NCI-H1092 (cell line): ENCODE measurements around the gene SIMC1.
"Not testable (repeated sequence)": the region's sequence is repeated elsewhere in the genome, so short reads cannot be mapped to it uniquely, and the experiment has no call there.

Experiments used
- DNase-seq: peaks from one replicate; lab custom pipeline; 2025; lab: John Stamatoyannopoulos, UW

SIMC1 gene

DNA sequence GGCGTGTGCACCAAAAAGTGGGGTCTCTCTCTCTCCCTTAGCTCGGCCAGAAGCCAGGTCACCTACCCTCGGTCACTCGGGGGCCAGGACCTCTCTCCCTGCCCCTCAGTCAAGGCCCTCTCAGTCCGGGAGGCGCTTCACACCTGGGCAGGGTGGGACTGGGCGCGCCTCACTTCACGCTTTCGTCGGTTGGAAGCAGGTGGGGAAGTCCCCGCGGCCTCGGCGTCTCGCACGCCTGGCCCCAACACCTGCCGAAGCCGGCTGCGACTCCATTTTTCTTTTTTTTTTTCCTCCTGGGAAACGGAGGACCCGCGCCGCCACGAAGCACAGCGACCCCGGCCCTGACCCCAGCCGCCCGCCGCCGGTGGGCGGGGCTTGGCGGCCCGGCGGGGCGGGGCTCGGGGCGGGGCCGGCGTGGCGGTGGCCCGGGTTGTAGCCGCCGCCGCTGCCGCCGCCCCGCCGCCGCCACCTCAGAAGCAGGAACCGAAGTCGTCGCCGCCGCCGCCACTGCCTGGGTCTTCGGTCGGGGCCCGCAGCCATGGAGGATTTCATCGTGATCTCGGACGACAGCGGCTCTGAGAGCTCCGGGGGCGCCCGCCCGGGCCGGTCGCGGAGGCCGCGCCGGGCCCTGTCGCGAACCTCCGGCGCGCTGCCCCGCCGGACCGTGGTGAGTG lies at the start of gene SIMC1:
TSS of gene SIMC1 (plus strand) at position 454 of the 674 bp plus-strand sequence. CDS start at position 539, 85 bp downstream.
- not testable (repeated sequence) for DNase-seq

DNA sequence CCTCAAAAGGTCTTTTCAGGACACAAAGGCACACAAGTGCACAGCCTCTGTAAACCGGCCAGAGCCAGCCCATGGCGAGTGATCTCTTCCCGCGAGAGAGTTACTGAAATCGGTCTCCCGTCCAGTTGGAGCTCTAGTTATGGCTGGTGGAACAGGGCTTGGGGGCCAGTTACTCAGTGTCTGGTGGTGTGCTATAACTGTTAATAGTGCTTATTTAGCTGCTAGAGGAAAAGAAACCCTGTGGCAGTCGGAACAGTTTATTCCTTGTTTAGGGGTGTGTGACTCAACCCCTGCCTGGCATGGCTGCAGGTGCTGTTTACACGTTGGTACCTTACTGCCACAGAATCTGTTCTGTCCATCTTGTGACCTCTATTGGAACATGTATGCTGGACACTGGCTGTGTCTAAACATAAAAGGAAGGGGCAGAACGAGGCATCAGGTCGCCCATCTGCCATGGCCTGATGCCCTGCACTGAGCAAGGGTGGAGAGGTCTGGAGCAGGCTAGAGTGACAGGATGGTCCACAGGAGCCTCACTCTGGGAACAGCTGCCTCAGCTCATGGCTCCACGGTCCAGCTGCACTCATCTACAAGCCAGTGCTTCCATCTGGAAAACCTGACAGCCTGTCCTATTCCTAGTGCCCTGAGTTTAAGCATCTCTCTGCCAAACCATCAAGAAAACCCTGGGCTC lies 49.6 kb upstream of the SIMC1 start:
- DNase-seq, result no peak

DNA sequence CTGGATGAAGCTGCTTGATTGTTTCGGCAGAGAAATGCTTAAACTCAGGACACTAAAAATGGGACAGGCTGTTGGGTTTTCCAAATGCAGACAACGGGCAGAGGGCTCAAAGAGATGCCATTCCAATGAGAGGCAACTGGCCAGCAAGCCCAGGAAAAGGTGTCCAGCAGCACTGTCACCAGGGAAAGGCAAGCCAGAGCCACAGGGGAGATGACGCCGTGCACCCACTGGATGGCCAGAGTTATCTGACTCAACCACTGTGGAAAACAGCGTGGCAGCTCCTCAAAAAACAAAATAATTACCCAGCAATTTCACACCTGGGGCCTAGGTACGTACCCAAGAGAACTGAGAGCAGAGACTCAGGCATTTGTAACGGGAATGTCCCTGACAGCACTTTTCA lies 48.4 kb upstream of the SIMC1 start:
- no peak for DNase-seq

DNA sequence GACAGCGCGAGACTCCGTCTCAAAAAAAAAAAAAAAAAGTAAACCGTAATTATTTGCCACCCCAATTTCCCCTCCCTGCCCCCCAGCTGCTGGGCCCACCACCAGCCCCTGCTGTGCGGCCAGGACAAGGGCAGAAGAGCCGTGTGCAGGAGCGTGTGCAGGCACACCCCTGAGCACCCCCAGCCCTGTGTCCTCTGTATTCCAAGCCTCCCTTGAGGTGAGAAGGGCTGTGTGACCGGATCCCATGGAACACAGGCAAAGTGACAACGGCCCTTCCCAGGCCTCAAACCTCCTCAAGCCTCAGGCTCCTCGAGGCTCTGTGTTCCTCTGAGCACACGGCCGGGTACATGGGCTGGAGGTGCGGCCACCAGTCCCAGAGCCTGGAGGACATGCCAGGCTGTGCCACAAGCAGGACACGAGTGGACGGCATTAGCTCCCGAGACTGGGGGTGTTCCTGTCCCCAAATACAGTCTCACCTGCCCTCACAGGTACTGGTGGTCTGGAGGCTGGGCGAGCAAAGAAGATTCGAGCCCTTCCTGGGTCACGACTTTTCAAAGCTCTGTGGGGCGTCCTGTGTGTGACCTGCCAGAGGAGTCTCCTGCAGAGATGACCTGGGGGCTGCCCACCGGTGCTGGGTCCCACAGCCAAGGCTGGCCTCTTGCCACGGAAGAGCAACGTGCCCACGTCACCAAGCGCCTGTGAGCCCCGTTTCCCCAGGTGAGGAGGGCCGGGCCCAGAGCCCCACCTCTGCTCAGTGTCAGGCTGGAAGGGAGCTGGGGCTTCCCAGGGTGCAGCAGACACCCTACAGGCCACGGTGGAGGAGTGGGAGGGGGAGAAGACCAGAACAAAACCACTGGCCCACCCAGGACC lies 47.1 kb upstream of the SIMC1 start:
- DNase-seq, result no peak

DNA sequence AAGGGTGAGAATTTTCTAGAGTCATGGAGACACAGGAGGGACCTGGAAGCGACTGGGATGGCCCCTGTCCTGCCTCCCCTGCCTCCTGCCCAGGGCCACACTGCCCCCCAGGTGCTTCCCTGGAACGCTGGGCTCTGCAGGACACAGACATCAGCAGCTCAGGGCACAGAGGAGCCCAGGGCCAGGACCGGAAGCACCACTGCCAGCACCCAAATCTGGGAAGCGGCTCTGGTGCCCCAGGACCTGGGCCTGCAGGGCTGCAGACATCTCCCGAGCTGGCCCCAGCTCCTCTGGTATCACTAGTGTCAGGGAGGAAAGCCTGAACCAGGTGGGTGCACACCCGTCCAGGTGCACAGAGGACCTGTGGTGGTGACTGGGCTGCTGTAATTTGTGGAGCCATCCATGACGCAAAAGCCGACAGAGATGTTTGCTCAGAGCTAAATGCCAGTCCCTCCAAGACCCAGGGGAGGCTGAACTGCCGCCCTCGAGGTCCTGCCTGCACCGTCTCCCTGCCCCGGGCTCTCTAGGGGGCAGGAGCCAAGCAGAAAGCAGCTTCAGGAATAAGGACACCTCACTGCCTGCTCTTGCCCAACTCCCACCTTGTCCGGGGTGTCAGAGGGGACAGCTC lies 46.0 kb upstream of the SIMC1 start:
- no peak for DNase-seq

DNA sequence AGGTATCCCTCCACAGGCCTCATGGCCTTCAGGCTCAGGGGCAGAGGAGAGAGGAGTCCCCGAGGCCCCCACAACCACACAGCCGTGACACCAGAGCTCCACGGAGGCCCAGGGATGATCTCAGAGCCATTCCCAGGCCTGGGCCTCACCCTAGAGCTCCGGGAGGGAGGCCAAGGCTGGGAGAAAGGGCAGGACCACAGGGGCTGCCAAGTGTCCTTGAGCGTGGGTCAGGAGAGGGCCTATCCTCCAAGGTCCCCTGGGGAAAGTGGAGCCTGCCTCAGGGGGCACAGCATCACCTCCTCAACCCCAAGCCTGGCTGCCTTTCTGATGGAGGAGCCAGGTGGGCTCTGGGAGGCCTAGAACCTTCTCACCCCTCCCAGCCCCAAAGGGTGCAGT lies 45.5 kb upstream of the SIMC1 start:
- DNase-seq, result not testable (repeated sequence)

DNA sequence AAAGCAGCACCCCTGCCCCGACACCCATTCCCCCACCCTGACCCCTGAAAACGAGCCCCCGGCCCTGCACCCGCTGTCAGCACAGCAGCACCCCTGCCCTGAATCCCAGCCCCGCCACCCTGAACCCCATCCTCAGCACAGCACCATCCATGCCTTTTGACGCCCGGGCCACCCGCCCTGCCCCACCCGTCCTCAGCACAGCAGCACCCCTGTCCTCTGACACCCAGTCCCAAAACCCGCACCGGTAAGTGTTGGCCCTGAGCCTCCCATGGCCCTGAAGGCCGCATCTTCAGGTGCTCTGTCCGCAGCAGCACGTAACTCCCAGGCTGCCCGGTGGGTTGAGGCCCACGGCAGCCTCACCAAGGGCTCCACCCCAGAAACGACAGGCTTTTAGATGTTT lies 44.6 kb upstream of the SIMC1 start:
- not testable (repeated sequence) for DNase-seq

DNA sequence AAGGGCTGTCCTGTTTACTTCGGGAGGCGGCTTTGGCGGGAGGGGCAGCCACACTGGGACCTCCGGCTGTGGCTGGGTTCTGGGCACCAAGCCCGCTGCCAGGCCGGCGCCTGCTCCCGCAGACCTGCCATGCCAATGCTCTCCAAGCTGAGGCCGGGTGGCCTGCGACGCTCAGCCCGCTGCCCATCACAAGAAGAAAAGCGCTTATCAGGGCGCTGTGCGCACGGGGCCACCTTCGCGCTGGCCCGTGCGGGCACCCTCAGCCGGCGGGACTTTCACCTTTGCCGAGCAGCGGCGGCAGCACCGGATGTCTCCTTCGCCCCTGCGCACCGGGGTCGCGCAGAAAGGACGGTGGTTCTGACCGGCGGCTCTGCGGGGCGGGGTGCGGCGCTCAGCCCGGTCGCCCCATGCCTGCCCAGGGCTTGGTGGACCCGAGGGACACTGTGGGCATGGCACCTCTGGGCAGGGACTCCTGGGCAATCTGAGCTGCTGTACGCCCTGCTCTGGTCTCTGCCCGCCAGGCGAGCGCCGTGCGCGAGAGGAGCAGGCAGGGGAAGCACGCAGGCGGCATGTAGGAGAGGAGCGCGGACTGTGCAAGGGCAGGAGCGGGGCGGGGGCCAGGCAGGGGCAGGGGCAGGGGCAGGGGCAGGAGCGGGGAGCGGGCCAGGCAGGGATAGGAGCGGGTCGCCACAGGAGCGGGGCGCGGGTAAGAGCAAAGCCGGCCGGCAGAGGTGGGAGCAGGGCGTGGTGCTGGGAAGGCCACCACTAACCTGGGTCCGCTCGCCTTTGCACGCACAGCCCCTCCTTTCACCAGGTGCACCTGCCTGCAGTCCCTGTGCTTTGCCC lies 43.8 kb upstream of the SIMC1 start:
- DNase-seq, result not testable (repeated sequence)

DNA sequence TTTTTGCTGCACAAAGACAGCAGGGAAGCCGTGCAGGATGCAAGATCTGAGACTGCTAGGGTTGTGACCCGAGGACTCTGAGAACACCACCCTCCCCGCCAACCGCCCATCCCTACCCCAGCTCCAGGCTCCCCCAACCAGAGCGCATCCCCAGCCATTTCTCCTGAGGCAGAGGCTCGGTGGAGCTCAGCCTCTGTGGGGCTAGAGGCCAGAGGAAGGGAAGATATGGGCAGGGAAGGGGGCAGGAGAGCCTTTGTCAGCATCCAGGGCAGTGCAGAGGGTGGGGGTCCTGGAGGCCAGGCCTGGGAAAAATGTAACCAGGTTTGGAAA lies 43.2 kb upstream of the SIMC1 start:
- DNase-seq, result not testable (repeated sequence)

DNA sequence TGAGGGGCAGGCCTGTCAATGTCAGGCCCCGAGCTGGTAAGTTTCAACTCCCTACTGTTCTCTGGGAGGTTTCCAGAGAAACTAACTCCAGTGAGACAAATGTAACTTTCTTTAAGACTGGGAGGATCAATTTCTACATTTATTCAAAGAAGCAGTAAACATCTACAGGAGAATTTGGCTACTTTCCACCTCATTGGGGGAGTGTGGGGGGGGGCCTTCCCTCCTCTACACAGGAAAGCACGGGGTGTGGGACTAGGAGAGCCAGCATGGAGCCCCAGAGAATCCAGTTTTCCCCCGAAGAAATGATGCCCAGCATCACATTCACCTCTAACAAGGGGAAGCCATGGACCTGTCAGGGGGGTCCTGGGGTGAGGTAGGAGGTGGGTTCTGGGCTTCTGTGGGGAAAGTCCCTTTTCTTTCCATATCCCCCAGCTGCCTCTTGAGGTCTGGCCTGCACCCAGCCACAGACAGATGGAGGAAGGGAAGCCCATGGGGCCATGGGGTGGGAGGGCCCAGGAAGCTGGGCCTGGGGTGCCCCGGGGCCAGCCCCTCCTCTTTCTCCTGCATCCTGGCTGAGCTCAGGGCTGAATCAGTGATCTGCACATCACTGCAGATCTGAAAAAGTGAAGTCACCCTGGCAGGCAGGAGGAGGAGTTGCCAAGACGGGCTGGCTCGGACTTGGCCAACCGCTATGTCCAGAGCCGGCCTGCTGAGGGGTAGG lies 42.6 kb upstream of the SIMC1 start:
- DNase-seq, result not testable (repeated sequence)

DNA sequence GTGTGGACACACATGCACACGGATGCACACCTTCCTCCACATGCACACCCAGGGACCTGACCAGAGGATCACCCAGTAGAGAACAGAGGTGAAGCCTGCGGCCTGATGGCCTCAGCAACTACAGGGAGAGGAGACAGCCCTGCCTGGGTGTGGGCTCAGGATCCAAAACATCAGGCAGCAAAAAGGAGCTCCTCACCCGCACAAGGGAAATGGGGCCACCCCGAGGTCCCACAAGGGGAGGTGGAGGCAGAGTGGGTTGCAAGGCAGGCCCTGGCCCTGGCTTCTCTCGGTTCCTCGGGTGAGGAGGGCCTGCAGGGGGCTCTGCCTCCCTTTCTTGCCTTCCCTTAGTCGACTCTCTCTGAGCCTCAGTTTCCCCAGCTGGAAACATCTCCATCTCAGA lies 41.4 kb upstream of the SIMC1 start:
- not testable (repeated sequence) for DNase-seq

DNA sequence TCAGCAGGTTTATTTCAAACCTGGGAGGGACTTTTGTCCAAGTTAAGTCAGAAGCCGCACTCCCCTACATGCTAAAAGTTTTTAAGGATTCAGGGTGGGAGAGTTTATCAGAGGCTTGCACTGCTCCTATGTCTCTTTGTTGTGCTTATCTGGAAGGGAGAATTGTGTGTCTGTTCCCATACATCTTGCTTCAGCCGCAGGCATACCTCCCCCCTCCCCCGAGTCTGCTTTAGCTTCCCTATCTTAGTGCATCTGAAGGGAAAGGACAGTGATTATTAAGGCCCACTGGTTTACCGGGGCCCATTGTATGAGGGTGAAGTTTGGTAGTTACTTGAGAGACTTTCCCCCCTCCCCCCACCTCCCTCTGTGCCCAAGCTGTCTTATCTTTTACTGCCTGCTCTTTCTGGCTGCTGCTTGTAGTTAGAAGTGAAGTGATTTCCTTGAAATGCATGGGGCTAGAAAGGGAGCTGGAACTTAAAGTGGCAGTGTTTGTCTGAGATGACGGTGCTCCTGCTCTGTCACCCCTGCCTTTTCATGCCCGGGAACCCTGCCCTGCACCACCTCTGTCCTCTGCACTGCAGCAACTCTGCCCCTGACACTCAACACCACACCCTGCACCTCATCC lies 40.9 kb upstream of the SIMC1 start:
- not testable (repeated sequence) for DNase-seq

DNA sequence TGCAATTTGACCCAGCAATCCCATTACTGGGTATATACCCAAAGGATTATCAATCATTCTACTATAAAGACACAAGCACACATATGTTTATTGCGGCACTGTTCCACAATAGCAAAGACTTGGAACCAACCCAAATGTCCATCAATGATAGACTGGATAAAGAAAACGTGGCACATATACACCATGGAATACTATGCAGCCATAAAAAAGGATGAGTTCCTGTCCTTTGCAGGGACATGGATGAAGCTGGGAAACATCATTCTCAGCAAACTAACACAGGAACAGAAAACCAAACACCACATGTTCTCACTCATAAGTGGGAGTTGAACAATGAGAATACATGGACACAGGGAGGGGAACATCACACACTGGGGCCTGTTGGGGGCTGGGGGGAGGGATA lies 39.9 kb upstream of the SIMC1 start:
- DNase-seq, result not testable (repeated sequence)

DNA sequence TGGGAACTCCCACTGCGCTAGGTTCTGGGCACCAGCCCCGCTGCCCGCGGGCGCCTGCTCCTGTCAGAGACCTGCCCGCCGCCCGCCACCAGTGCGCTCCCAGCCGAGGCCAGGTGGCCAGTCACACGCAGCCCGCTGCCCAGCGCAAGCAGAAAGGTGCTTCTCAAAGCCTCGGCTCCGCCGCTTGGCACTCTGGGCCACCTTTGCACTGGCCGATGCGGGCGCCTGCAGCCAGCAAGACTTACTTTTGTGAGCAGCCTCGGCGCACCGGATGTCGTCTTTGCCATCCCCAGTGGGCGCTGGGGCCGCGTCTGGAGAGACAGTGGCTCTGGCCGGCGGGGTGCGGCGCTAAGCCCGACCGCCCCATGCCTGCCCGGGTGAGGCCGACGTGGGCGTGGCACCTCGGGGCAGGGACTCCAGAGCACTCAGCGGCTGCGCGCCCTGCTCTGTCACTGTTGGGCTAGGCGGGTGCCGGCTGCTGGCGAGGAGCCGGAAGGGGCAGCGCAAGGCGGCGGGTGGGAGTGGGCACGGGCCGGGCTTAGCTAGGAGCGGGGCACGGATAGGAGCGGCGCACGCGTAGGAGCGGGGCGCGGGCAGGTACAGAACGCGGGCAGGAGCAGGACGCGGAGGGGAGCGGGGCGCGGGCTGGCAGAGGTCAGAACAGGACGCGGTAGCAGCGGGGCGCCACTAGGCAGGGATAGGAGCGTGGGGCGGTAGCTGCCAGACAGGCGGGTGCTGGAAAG lies 39.1 kb upstream of the SIMC1 start:
- not testable (repeated sequence) for DNase-seq

DNA sequence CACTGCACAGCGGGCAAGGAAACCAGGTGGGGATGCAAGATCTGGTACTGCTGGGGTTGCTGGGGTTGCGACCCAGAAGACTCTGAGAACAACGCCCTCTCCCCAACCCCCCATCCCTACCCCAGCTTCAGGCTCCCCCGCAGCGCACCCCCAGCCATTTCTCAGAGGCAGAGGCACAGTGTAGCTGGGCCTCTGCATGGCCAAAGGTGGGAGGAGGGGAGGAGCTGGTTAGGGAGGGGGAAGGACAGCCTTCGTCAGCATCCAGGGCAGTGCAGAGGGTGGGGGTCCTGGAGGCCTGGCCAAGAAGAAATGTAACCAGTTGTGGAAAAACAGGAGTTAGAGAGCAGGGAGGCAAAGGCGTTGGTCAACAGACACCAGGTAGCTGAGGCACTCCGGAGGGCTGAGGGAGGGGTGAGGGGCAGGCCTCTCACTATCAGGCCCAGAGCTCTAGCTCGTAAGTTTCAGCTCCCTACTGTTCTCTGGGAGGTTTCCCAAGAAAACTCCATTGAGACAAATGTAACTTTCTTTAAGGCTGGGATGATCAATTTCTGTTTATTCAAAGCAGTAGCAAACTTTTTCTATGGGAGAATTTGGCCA lies 38.3 kb upstream of the SIMC1 start:
- DNase-seq, result not testable (repeated sequence)

DNA sequence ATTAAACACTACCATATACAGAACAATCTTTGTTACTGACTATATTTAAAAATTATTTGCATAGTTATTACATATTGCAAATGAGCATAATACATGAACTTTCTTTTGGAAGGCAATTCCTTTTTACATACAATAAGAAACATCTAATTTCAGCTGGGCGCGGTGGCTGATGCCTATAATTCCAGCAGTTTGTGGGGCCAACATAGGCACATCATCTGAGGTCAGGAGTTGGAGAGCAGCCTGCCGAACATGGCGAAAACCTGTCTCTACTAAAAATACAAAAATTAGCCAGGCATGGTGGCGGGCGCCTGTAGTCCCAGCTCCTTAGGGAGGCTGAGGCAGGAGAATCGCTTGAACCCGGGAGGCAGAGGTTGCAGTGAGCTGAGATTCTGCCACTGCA lies 36.4 kb upstream of the SIMC1 start:
- no peak for DNase-seq

DNA sequence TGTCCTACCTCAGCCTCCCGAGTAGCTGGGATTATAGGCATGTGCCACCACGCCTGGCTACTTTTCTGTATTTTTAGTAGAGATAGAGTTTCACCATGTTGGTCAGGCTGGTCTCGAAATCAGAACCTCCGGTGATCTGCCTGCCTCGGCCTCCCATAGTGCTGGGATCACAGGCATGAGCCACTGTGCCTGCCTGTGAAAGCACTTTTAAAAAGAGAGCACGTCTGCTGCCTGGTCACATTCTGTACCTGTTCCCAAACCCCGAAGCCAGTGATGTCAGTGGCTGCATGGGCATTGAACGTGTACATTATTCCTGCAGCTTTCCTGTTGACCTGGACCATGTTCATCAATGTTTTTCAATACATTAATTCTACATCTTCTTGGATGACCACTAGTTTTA lies 35.1 kb upstream of the SIMC1 start:
- no peak for DNase-seq

DNA sequence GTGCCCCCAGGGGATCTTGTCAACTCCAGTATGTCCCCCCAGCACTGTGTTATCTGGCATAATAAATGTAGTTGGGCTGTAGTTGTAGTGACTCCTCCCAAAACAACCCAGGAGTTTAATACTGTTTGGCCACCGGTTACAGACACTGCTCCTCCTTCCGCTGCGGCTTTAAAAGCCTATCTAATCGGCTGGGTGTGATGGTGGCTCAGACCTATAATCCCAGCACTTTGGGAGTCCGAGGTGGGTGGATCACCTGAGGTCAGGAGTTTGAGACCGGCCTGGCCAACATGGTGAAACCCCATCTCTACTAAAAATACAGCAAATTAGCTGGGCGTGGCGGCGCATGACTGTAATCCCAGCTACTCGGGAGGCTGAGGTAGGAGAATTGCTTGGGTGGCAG lies 34.7 kb upstream of the SIMC1 start:
- DNase-seq, result not testable (repeated sequence)

DNA sequence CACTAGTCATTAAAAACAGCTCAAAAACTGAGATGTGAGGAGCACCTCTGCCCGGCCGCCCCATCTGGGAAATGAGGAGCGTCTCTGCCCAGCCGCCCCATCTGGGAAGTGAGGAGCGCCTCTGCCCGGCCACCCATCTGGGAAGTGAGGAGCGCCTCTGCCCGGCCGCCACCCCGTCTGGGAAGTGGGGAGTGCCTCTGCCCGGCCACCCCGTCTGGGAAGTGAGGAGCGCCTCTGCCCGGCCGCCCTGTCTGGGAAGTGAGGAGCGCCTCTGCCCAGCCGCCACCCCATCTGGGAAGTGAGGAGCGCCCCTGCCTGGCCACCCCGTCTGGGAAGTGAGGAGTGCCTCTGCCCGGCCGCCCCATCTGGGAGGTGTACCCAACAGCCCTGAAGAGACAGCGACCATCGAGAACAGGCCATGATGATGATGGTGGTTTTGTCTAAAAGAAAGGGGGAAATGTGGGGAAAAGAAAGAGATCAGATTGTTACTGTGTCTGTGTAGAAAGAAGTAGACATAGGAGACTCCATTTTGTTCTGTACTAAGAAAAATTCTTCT lies 23.7 kb upstream of the SIMC1 start:
- not testable (repeated sequence) for DNase-seq
